Measurements from ENCODE around the gene KPNA2.
A peak's percentile ranks its signal among the peaks of the same experiment; 100 is the strongest.
"Not testable (repeated sequence)": the region's sequence is repeated elsewhere in the genome, so short reads cannot be mapped to it uniquely, and the experiment has no call there.

The KPNA2 gene

DNA sequence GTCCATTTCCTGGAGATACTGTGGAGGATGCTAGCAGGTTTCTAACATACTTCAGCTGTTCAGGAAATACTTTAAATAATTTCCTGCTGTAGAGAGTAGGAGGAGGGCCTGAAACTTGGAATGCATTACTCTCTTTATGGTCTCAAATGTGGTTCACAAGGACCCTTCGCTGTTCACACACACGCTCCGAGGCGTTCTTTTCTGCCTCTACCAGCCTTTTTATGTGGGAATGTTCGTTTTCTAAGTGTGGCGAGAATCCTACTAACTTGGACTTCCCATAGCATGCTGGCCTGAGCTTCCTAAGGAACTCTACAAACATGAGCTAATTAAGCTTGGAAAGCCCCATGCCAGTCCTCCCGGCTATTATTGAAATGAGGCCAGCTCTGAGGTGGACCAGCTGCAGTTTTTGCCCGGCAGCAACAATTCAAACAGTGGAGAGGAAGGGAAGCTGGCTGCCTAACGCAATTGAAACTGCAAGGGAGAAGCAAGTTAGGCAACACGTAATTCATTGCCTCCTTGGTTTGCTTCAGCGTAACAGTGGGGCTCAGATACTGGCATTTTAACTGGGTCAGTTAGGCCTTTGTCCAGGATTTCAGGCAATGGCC is 18.9 kb downstream of the KPNA2 start:
- DNase-seq (ENCODE audit: low read depth in 1 of 2, low spot score in 1 of 2), result no peak

DNA sequence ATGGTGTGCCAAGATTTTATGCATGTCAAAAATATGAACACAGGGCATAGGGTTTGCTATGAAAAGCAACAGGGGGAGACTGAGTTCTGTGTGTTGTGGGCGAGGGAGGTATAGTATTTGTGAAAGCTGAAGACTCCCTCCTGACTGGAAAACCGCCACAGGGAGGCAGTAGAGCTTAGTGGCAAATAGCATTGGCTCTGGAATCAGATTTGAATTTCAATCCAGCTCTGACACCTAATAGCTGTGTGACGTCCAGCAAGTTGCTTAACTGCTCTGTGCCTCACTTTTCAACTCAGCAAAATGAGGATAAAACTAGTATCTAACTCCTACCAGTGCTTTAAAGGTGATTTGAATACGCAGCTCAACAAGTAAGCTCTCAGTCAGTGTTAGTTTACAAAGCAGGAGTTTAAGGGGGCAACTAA is 22.0 kb downstream of the KPNA2 start:
- peak in 1 of 2 donors; percentile 5 for DNase-seq (ENCODE audit: low read depth in 1 of 2, low spot score in 1 of 2)

DNA sequence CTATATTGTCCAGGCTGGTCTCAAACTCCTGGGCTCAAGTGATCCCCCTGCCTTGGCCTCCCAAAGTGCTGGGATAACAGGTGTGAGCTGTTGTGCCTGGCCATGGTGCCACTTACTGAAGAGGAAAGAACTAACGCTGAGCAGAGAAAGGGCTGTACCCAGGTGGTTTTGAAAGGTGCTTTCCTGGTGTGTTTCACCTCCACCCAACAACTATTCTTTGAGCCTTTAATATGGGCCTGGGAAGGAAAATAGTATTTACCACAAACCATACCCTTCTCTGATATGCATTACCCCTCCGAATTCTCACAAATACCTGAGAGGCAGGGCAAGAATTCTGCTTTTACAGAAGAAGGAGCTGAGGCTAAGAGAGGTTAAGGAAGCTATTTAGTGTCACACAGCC is 24.8 kb downstream of the KPNA2 start:
- DNase-seq (ENCODE audit: low read depth in 1 of 2, low spot score in 1 of 2), result no peak

DNA sequence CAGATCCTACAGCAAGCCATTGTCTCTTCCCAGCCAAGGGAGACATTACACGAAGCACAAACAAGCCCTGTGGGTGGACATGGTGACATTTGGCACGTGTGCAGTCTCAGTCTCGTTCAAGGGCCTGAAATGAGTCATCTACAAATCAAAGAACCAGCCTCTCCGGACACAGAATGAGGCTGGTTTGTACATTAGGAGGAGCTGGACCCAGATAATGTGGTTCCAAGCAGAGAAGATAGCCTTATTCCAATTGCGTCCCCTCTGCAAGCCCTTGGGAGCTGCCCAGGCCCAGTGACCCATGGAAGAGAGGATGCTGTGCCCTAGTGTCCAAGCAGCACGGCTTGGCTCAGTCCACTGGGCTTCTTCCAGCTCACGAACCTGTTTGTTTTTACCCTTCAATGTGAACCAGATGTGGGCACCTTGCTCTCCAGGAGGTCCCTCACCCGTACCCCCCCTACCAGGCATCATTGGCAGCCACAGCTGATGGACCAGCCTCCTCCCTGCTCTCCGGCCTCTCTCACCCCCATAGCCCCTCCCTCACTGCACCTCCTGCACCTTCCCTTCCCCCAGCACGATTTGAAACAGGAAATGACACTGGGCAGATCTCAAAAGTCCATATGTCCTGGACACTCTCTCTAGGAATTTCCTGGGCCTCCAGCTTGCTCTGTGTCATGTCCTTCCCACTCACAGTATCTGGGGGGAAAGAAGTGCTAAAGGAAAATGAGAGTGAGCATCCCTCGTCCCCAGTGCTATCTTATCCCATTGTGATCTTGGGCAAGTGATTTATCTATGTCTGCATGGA is 26.2 kb downstream of the KPNA2 start:
- DNase-seq (ENCODE audit: low read depth in 1 of 2, low spot score in 1 of 2), result no peak

DNA sequence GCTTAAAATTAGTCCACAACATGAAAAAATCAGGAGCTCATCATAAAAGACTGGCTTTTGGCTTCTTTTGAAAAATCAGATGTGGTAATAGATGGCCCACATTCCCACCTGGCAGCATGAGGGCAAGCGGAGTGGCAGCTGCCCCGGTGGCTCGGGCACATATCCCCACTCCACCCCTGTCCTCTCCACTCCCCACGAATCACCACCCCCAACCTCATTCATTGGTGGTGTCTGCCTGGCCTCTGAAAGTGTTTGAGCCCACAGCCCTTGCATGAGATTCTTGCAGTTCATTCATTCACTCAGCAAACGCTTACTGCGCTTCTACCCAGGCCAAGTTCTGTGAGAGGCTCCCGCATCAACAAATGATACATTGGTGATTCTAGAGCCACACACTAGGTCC is 29.8 kb downstream of the KPNA2 start:
- DNase-seq (ENCODE audit: low read depth in 1 of 2, low spot score in 1 of 2), result not testable (repeated sequence)

DNA sequence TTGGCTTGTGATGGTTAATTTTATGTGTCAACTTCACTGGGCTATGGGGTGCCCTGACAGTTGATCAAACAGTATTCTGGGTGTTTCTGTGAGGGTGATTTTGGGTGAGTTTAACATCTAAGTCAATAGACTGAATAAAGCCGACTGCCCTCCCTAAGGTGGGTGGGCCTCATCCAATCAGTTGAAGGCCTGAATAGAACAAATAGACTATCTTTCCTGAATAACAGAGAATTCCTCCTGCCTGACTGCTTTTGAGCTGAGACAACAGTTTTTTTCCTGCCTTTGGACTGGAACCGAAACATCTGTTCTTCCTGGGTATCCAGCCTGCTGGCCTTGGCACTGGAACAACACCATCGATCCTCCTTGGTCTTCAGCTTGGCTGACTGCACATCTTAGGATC is 33.0 kb downstream of the KPNA2 start:
- DNase-seq (ENCODE audit: low read depth in 1 of 2, low spot score in 1 of 2), result not testable (repeated sequence)

DNA sequence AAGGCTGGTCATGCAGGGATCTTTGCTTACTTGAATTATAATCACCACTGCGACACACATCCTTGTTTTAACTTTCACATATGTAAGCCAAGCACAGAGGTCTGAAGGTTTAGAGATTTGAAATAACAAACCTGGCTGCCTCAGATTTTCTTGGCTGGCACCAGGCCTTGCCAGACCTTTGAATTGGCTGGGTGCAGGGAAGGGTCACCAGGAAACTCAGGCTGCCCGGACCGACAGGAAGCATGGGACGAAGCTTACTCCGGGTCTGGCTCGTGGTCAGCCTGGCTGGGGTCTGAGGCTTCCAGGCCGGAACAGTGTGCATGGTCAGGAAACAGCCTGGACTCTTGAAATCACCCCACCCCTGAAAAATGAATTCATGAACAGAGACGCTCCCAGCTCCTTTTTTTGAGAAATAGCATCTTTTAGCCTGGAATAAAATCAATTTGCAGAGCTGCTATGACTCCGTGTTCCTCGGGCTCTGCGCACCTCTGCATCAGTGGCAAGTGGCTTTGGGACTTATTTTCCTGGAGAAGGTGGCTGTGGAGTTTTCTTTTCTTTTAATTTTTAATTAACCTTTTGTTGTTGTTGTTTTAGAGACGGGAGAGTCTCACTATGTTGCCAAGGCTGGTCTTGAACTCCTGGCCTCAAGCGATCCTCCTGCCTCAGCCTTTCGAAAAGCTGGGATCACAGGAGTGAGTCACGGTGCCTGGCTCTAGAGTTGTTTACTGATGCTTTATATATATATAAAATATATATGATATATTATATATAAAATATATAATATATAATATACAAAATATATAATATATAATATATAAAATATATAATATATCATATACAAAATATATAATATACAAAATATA is 35.3 kb downstream of the KPNA2 start:
- not testable (repeated sequence) for DNase-seq (ENCODE audit: low read depth in 1 of 2, low spot score in 1 of 2)

DNA sequence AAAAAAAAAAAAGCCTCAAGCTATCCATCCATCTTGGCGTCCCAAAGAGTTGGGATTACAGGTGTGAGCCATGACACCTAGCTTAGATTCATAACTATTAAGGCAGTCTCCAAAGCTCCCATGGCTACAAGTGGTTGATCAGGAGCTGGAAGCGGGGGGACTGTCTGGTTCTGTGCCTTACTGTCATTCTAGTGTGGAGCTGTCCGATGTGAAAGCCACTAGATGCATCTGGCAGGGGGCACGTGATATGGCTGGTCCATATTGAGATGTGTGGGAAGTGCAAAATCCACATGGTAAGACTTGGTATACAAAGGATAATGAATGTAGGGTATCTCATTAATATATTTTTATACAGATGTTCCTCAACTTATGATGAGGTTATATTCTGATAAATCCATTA is 38.7 kb downstream of the KPNA2 start:
- no peak for DNase-seq (ENCODE audit: low read depth in 1 of 2, low spot score in 1 of 2)

DNA sequence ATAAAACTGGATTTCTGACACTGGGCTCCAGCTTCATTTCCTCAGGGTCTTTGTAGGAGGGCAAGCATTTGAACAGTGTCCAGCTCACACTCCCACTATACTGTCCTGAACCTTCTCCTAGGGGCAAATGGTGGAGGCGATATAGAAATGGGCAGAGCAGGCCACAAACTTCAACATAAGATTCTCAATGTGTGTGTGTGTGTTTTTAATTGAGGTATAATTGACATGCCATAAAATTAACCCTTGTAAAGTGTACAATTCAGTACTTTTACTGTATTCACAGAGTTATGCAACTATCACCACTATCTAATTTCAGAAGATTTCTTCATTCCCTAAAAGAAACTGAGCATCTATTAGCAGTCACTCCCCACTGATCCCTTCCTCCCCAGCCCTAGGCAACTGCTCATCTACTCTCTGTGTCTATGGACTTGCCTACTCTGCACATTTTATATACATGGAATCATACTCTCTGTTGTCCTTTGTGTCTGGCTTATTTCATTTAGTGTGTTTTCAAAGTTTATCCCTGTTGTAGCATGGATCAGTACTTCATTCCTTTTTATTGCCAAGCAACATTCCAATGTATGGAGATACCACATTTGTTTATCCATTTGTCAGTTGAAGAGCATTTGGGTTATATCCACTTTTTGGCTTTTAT is 40.5 kb downstream of the KPNA2 start:
- DNase-seq (ENCODE audit: low read depth in 1 of 2, low spot score in 1 of 2), result not testable (repeated sequence)

DNA sequence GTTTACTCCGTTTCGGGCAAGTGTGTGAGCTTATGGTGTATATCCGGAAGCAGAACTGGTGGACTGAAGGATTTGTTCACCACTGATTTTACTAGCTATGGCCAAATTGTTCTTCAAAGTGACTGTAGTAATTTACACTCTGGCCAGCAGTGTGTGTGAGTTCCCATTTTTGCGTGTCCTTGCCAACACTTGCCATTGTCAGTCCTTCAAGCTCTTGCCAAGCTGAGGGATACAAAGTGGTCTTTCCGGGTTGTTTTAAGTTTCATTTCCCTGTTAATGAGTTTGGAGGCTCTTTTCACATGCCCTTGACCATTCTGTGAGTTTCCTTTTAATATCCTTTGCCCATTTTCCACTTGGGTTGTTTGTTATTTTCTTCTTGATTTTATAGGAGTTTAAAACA is 42.0 kb downstream of the KPNA2 start:
- not testable (repeated sequence) for DNase-seq (ENCODE audit: low read depth in 1 of 2, low spot score in 1 of 2)

DNA sequence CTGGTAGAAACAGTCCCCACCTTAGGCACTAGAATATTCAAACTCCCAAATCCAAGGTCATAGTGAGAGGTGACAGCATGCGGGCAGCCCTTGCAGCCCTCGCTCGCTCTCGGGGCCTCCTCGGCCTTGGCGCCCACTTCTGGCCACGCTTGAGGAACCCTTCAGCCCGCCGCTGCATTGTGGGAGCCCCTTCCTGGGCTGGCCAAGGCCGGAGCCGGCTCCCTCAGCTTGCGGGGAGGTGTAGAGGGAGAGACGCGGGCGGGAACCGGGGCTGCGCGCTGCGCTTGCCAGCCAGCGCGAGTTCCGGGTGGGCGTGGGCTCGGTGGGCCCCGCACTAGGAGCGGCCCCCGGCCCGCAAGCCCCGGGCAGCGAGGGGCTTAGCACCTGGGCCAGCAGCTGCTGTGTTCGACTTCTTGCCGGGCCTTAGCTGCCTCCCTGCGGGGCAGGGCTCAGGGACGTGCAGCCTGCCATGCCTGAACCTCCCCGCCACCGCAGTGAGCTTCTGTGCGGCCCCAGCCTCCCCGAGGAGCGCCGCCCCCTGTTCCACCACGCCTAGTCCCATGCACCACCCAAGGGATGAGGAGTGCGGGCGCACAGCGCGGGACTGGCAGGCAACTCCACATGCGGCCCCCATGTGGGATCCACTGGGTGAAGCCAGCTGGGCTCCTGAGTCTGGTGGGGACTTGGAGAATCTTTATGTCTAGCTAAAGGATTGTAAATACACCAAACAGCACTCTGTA is 45.0 kb downstream of the KPNA2 start:
- DNase-seq (ENCODE audit: low read depth in 1 of 2, low spot score in 1 of 2), result no peak

DNA sequence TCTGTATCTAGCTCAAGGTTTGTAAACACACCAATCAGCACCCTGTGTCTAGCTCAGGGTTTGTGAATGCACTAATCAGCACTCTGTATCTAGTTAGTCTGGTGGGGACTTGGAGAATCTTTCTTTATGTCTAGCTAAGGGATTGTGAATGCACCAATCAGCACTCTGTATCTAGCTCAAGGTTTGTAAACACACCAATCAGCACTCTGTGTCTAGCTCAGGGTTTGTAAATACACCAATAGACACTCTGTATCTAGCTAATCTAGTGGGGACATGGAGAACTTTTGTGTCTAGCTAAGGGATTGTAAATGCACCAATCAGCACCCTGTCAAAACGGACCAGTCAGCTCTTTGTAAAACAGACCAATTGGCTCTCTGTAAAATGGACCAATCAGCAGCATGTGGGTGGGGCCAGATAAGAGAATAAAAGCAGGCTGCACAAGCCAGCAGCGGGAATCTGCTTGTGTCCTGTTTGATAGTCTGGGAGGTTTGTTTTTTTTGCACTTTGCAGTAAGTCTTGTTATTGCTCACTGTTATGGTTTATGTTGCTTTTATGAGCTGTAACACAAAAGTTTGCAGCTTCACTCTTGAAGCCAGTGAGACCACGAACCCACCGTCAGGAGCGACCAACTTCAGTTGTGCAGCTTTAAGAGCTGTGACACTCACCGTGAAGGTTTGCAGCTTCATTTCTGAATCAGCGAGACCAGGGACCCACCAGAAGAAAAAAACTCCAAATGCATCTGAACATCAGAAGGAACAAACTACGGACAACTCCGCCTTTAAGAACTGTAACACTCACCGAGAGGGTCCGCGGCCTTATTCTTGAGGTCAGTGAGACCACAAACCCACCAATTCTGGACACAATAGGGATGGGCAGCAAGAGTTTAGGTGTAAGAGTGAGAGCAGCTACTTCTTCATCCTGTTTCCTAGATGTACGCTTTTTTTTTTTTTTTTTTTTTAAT is 46.0 kb downstream of the KPNA2 start:
- not testable (repeated sequence) for DNase-seq (ENCODE audit: low read depth in 1 of 2, low spot score in 1 of 2)

DNA sequence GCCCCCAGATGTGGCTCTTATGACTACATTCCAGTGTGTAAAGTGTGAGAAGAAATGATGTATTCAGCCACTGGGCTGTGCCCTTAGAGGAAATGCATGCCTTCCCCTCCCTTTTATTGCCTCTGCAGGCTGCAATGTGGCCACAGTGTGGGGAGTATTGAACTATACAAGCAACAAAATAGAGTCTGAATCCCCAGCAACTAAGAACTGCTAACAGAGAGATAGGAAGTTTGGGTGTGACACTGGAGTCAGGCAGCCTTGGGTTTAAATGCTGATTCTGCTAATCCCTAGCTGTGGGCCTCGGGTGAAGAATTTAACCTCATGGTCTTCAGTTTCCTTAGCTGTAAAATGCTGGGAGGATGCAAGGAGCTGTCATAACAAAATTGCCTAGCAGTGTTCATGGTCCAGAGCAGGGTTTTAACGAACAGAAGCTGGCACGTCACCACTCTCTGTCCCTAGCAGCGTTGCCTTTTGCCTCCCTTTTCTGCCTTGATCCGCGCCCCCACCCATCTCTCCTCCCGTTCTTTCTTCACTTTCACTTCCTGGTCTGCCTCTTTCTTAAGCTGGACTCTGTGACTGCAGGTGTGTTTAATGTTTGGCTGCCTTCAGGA is 50.3 kb downstream of the KPNA2 start:
- no peak for DNase-seq (ENCODE audit: low read depth in 1 of 2, low spot score in 1 of 2)

DNA sequence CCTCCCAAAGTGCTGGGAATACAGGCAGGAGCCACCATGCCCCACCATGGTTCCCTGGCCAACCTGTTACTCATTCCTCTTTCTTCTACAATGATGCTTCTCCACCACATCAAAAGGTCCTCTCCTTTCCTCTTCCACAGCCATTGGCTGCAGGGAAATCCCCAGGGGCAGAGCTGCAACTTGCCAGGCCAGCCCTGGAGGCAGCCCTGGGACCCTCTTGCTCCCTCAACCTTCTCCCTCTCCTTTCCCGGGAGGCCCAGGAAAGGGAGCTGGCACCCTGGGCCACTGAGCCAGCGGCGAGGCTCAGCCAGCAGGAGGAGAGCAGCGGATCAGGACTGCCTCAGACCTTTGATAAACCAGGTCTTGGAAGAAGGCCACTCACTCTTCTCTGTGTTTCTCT is 51.1 kb downstream of the KPNA2 start:
- DNase-seq (ENCODE audit: low read depth in 1 of 2, low spot score in 1 of 2), result not testable (repeated sequence)

DNA sequence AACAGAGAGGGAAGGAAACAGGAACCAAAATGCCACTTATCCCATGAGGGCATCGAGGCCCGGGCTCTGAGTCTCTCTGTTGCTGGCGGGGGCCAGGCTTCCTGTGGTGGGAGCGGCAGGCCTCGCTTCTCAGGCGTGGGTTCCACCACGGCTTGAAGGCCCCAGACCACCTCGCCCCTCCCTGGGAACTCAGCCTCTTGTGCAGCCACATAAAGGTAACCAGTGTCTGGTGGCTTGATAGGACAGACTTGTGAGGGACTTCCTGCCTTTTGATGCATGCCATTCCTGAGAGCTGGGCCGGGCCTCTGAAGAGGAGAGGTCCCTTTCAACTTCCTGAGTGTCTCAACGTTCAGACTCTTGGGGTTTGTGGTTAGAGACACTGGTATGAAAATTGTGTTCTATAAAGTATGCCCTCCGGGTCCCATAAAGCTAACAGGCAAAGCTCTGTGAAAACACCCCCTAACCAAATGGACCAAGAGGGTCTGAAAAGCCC is 51.6 kb downstream of the KPNA2 start:
- DNase-seq (ENCODE audit: low read depth in 1 of 2, low spot score in 1 of 2), result not testable (repeated sequence)

DNA sequence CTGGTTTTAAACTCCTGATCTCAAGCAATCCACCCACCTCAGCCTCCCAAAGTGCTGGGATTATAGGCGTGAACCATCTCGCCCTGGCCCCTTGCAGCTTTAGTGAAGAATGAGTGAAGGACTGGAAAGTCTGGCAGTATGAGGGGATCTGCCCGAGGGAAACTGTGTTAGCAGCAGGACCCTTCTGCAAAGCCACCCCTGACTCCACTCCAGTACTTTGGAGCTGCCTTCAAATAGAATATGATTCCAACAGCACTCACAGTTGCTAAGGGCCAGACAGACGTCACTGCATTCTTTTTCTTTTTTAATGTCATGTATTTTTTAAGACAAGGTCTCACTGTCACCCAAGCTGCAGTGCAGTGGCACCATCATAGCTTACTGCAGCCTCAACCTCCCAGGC is 52.3 kb downstream of the KPNA2 start:
- no peak for DNase-seq (ENCODE audit: low read depth in 1 of 2, low spot score in 1 of 2)

DNA sequence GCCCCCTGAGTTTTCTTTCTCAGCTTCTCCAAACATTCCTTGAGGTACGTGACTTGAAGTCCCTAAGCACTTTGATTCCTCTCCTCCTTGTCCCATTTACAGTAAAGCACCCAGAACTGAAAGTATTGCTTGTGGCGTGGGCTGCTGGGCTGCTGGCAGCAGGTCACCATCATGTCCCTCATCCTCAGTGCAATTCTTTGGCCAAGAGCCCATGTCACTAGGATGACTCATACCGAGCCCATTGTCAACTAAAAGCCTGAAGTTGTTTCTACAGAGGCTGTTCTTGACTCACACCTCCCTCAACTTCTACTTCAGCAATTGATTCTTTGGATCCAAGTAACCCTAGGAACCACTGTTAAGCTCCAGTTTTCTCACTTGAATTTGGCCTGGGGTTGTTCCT is 54.3 kb downstream of the KPNA2 start:
- DNase-seq (ENCODE audit: low read depth in 1 of 2, low spot score in 1 of 2), result no peak

DNA sequence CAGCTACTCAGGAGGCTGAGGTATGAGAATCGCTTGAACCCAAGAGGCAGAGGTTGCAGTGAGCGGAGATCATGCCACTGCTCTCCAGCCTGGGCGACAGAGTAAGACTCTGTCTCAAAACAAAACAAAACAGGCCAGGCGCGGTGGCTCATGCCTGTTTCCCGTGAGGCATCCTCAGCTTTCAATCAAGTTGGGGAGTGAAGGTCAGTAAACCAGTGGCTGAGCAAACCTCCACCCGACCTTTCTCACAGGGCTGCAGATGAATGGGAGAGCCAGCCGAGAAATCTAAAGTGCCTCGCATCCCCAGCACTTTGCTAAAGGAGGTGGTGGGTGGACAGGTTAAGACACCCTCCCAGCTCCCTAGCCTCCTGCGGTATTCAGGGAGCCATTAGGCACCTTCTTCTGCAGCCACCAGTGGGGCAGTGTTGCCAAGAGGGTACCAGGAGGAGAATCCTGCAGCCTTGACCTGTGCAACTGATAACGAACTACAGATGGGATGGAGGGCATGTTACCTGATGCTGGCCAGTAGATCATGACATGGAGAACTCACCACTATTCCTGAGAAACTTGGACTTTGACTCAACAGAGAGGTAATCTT is 59.0 kb downstream of the KPNA2 start:
- no peak for DNase-seq (ENCODE audit: low read depth in 1 of 2, low spot score in 1 of 2)

Measured in stimulated activated CD4-positive, alpha-beta T cell treated with anti-CD3 and anti-CD28 coated beads, Interleukin-15, amount 100 ng/mL, for 1 hour (primary cell).